Mucosa of descending colon (tissue), 3 donors: ENCODE measurements around the gene CDC42EP4. TPM values are rescaled to one million over a fixed set of nuclear protein-coding genes. Genes with fewer than 3 reads are reported as not detected.

Source experiments
- ATAC-seq: fragments of 200-7000 bp; cut with Tn5 transposase; one replicate; pipeline ENCODE4 v1.9.1; 2020; ENCODE audit warnings: mild to moderate bottlenecking, moderate library complexity
- DNase-seq, 3 donors: peaks; one replicate each; pipeline ENCODE4 v3.0.0-alpha.2; 2020
- H3K36me3 ChIP-seq: fragments of 200-600 bp; one replicate; pipeline ENCODE4 v1.8.0; 2021; ENCODE audit warnings: low read depth, mild to moderate bottlenecking
- H3K4me1 ChIP-seq: fragments of 200-600 bp; one replicate; pipeline ENCODE4 v1.8.0; 2021; ENCODE audit warnings: low read depth, mild to moderate bottlenecking
- H3K4me3 ChIP-seq: fragments of 200-600 bp; one replicate; pipeline ENCODE4 v1.8.0; 2021; ENCODE audit warnings: mild to moderate bottlenecking
- H3K9me3 ChIP-seq: fragments of 200-600 bp; one replicate; pipeline ENCODE4 v1.8.0; 2021; ENCODE audit warnings: mild to moderate bottlenecking
- intact Hi-C, 2 donors: fragments of 100-400 bp; cut with DNase I in 1 of 2; cut with micrococcal nuclease in 1 of 2; formaldehyde crosslinking; loops; one replicate each; pipeline versions ENCODE4 v1.11.0 to v1.11.1; 2022; cut with DNase I, micrococcal nuclease
- total RNA-seq, 3 donors: library from RNA; stranded (reverse); fragmentation: NEBNext Ultra II Directional in 2 of 3; extraction: Animal tissue kit (Norgen Biotek cat#: 25700) in 2 of 3; gene quantifications; one replicate each; pipeline versions ENCODE4 v1.2.1 to v1.2.4, GENCODE V29; 2021 to 2023
- TF ChIP-seq, protein P1 (sequence below): fragments of 200-600 bp; IDR thresholded peaks from one replicate; pipeline ENCODE4 v1.8.0; 2022; ENCODE audit warnings: antibody characterized with exemption, mild to moderate bottlenecking
- donor health status: DM: no; HTN: no; CAD: no; lungs with moderate emphysema.
- donor health status: DM: no; HTN: no; CAD: no.
- donor health status: DM: no; HTN: yes; CAD: no.

Gene CDC42EP4
- total RNA-seq, 3 donors from 2014 or later, result 54.6 to 95.2 (median 75.9) TPM

DNA sequence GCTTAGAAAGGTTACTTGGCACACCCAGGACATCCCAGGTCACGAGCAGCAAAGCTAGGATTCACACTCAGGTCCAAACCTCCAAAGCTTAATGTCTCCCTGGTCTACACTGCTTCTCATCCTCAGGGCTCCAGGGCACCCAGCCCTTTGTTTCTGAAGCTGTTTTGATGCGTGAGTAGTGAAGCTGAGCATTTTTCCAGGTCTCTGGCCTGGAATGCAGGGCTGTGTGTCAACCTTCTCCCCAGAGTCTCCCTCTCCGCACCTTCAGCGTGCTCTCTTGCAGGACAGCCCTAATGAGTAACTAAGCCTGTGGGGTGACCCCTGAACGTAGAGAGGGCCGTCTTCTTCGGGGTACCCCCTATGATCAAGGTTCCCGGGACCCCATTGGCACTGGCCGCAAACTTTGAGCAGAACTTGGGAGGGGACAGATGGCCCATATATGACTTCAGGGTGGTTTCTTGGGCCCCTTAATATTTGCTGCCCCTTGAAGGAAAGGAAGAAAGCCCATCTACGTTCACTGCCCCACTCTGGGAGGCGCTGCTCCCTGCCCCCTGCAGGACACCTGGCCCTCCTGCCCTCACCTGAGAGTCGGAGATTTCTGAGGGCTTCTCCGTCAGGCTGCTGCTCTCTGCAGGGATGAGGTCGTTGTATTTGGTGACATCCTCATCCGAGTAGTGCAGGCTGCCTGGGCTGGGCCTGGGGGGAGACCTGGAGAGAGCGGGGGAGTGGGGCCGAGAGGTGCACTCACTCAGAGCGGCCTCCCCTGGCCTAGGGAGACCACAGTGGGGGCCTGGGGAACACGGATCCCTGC, 36.4 kb upstream of the CDC42EP4 start:
- no peak for DNase-seq
- H3K4me1 ChIP-seq, result no peaks in the 10 kb centered on the region
- TF ChIP-seq, protein P1, sequence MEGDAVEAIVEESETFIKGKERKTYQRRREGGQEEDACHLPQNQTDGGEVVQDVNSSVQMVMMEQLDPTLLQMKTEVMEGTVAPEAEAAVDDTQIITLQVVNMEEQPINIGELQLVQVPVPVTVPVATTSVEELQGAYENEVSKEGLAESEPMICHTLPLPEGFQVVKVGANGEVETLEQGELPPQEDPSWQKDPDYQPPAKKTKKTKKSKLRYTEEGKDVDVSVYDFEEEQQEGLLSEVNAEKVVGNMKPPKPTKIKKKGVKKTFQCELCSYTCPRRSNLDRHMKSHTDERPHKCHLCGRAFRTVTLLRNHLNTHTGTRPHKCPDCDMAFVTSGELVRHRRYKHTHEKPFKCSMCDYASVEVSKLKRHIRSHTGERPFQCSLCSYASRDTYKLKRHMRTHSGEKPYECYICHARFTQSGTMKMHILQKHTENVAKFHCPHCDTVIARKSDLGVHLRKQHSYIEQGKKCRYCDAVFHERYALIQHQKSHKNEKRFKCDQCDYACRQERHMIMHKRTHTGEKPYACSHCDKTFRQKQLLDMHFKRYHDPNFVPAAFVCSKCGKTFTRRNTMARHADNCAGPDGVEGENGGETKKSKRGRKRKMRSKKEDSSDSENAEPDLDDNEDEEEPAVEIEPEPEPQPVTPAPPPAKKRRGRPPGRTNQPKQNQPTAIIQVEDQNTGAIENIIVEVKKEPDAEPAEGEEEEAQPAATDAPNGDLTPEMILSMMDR, result no peak
- H3K4me3 ChIP-seq, result no peak overlapping the region
- H3K36me3 ChIP-seq, result no peaks in the 10 kb centered on the region
- intact Hi-C loops, result no loop called here
- no peak for ATAC-seq
- no peaks in the 10 kb centered on the region for H3K9me3 ChIP-seq

DNA sequence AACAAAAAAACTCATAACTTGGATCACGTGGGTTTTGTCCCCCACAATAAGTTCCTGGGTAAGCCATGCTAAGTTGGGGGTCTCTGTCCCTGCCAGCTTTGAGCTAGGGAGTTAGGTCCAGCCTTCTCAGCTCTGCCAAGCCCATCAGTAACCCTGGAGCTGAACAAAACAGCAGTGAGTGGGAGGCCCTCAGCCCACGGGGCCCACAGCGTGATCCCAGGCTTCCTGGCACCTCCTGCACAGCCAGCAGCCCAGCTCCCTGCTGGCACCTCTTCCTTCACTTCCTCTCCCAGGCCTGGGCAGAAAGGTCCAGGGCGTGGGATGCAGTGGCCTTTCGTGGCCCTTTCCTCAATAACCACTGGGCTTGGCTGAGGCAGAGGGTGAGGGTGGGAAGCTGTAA, 35.5 kb upstream of the CDC42EP4 start:
- TF ChIP-seq, protein P1, result no peak
- ATAC-seq (no peak), DNase-seq (no peak)
- peaks cover 2% of the 10 kb centered on the region for H3K4me1 ChIP-seq
- H3K36me3 ChIP-seq, result no peaks in the 10 kb centered on the region
- intact Hi-C loops, result no loop called here
- H3K9me3 ChIP-seq, result no peaks in the 10 kb centered on the region
- no peak overlapping the region for H3K4me3 ChIP-seq

DNA sequence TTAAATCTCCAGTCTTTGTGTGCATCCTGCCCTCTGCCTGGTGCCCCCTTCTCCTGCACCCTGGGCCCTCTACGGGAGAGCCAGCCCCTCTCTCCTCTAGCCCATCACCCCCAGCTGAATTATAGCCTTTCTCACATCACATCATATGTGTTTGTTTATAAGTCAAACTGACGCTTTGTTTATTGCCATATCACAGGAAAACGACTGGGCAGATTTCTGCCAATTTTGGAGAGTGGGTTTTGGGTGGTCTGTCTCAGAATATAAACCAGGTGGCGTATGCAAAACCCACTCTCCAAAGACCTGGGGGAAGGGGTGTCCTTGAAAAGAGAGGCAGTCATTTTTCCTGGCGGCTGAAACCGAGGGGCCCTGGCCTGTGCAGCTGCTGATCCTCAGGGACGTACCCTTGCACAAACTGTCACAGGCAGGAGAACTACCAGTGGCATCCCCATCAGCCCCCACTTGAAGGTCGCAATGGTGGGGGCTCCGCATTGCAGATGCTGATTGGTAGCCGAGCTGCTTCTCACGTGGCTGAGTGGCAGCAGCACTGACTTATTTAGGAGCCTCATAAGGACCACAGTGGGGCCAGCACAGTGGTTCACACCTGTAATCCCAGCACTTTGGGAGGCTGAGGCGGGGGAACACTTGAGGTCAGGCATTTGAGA, 34.8 kb upstream of the CDC42EP4 start:
- TF ChIP-seq, protein P1, result no peak
- no peak overlapping the region for H3K4me3 ChIP-seq
- ATAC-seq (no peak), DNase-seq (no peak)
- no peaks in the 10 kb centered on the region for H3K36me3 ChIP-seq
- peaks cover 4% of the 10 kb centered on the region for H3K4me1 ChIP-seq
- H3K9me3 ChIP-seq, result no peaks in the 10 kb centered on the region
- intact Hi-C loops, result no loop called here

DNA sequence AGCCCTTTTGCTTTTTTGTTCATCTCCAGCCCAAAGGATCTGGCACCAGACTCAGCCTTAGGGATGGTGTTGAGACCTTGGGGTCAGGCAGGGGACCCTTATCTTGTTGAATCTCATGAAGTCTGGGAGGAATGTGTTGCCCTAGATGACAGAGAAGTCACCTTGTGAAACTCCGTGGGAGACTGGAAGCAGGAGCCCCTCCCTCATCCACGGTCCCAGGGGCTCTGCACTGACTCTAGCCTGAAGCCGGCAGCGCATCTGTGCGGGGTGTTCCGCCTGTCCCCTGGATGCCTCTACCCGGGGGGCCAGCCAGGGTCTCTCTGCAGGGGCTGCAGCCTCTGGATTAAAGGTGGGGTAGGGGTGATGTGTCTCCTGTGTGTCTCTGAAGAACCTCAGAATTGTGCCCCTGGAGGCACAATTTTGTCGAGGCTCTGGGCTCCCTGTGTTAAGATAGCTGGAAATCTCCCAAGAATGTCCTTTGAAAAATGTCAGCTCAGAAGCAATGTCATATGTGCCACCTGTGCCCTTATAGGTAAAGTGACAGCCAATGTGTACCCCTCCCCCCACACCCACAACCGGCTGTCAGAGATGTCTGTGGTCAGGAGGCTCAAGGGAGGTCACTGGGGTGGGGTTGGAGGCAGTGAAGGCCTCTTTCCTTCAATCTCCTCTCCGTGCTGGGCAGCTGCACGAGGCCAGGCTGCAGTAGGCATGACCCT, 32.1 kb upstream of the CDC42EP4 start:
- TF ChIP-seq, protein P1, result no peak
- intact Hi-C loops, result no loop called here
- Histone ChIP-seq H3K4me3 (no peak overlapping the region), H3K4me1 (peaks cover 4% of the 10 kb centered on the region), H3K36me3 (no peaks in the 10 kb centered on the region), H3K9me3 (no peaks in the 10 kb centered on the region)
- ATAC-seq (no peak), DNase-seq (no peak)

DNA sequence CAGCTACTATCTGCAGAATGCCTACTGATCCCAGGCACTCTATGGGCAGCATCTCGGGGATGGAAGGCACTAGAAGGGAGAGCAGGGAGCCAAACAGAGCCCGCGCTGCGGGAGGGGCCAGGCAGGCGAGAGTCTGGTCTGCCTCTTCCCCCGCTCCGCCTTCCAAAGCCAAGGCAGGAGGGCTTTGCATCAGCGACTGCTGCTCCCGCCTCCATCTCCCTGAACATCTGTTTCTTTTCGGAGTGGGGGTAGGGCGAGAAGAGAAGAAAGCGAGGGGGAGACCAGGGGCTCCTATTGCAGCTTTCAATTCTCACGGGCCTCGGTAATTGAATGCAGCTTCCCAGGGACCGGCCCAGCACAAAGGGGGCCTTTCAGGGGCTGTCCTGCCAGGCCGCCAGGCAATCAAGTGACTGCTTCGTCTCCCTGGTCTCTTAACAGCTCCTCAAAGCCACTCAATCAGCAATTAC, 31.4 kb upstream of the CDC42EP4 start:
- ATAC-seq (peak; percentile 27), DNase-seq (peak in 2 of 3 donors; percentile 25 to 71)
- TF ChIP-seq, protein P1, result no peak
- intact Hi-C loops, result no loop called here
- H3K4me3 ChIP-seq, result no peak overlapping the region
- no peaks in the 10 kb centered on the region for H3K9me3 ChIP-seq
- H3K4me1 ChIP-seq, result peaks cover 4% of the 10 kb centered on the region
- H3K36me3 ChIP-seq, result no peaks in the 10 kb centered on the region
